ENCODE measurements around the gene FCER2. TPM values are rescaled to one million over a fixed set of nuclear protein-coding genes. Genes with fewer than 3 reads are reported as not detected.

Gene FCER2
- total RNA-seq, 2 donors from 2014 or later, result not detected

DNA sequence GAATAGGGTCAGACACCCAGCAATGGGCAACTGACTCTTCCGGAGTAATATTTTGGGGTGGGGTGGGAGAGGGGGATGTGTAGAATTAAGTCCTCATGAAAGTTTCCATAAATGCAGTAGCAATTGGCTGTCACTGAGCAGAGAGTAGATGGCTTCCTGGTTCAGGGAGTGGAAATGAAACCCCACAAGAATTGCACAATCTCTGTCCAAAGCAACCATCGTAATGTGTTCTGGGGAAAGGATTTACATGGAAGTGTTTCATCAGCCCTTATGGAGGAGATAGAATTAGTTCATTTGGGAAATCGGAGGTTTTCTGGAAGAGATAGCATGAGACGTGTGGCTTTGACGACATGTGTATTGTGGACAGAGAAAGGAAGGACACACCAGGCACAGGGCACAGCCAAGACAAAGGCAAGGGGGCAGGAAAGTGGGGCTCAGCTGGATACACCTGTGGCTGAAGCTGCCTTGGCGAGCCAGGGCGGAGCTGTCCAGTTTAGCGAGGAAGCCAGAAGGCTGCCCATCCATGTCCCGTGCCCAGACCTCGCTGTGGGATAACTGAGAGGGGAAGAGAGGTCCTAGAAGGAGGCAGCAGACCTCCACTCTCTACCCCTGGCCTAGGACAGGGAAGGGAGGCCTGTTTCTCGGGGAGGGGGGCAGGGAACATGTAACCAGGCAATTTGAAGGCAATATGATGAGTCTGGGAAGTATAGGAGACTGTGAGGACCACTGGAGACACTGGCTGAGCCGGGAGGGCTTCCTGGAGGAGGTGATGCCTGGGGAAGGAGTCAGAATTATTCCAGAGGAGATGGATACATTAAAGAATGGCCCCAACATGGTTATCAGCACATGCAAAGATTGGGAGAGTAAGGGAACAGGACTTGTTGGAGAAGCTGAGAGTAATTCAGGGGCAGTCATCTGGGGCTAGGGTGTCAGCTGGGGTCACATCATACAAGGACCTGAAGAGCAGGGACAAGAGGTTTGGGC is 32.6 kb upstream of the FCER2 start:
- H3K4me3 ChIP-seq, result no peak overlapping the region

DNA sequence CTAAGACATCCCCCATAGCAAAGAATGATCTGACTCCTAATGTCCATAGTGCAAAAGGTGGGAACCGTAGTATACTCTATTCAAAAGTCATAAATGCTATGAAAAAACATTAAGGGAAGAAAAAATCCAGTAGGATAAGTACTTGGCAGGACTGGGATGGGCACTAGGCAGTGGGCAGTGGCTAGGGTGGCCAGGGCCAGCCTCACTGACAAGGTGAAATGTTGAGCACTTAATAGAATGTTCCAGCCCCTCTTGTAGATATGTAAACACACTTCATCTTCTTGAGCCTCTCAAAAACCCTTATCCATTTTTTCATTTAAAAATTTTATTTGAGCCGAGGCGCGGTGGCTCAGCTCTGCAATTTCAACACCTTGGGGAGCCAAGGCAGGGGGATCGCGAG is 31.4 kb upstream of the FCER2 start:
- H3K4me3 ChIP-seq, result no peak overlapping the region
- no peaks in the 10 kb centered on the region for H3K9me3 ChIP-seq
- no peaks in the 10 kb centered on the region for H3K4me1 ChIP-seq
- intact Hi-C loops (cut with DNase I), result no loop called here
- DNase-seq, result no peak
- WGBS, 2 donors, result 63 to 69% methylated on average over 6 of the region's 6 CpGs
- H3K27me3 ChIP-seq, result peaks cover 0 to 16% of the 10 kb centered on the region in 2 donors
- no peak overlapping the region for H3K27ac ChIP-seq
- no peaks in the 10 kb centered on the region for H3K36me3 ChIP-seq (replicated peaks in 1 of 2; ENCODE audit: insufficient read depth in 1 of 2, low read depth in 2 of 2)
- TF ChIP-seq, protein P1, sequence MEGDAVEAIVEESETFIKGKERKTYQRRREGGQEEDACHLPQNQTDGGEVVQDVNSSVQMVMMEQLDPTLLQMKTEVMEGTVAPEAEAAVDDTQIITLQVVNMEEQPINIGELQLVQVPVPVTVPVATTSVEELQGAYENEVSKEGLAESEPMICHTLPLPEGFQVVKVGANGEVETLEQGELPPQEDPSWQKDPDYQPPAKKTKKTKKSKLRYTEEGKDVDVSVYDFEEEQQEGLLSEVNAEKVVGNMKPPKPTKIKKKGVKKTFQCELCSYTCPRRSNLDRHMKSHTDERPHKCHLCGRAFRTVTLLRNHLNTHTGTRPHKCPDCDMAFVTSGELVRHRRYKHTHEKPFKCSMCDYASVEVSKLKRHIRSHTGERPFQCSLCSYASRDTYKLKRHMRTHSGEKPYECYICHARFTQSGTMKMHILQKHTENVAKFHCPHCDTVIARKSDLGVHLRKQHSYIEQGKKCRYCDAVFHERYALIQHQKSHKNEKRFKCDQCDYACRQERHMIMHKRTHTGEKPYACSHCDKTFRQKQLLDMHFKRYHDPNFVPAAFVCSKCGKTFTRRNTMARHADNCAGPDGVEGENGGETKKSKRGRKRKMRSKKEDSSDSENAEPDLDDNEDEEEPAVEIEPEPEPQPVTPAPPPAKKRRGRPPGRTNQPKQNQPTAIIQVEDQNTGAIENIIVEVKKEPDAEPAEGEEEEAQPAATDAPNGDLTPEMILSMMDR (IDR thresholded peaks at IDR 0.05), result no peak
- TF ChIP-seq POLR2A (IDR thresholded peaks at IDR 0.05), result no peak
- no peak for ATAC-seq

More for the DNA sequence above, 32.6 kb upstream of the FCER2 start:
- peaks cover 0 to 14% of the 10 kb centered on the region in 2 donors for H3K27me3 ChIP-seq
- H3K36me3 ChIP-seq (replicated peaks in 1 of 2; ENCODE audit: insufficient read depth in 1 of 2, low read depth in 2 of 2), result no peaks in the 10 kb centered on the region
- intact Hi-C loops (cut with DNase I), result no loop called here
- H3K9me3 ChIP-seq, result no peaks in the 10 kb centered on the region
- DNase-seq, result peak in 1 of 4 donors; percentile 35
- TF ChIP-seq, protein P1 (IDR thresholded peaks at IDR 0.05), result no peak
- no peak for TF ChIP-seq POLR2A (IDR thresholded peaks at IDR 0.05)
- H3K27ac ChIP-seq, result no peak overlapping the region
- 38 to 50% methylated on average over 12 of the region's 12 CpGs for WGBS, 2 donors
- no peak for ATAC-seq
- H3K4me1 ChIP-seq, result no peaks in the 10 kb centered on the region

DNA sequence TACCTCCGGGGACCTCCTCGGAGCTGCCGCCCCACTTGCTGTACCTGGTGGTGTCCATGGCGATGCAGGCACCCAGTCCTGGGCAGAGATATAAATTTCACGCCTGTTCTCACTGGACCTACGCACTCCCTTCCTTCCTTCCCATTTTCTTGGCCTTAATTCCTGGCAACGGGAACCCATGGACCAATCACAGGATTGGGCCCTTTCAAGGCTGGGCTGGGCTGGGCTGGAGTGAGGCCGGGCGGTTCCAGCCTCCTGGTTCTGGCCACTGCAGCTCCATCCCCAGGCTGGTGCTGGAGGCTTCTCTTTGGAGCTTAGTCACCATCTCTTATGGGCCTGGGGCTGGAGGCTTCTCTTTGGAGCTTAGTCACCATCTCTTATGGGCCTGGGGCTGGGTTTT is 30.1 kb upstream of the FCER2 start, which contains the start of gene CLEC4G:
CLEC4G (minus strand) TSS at position 66 of the 400 bp plus-strand sequence; CDS start at position 58, 8 bp downstream.
- 55 to 56% methylated on average over 5 to 9 of the region's 9 CpGs for WGBS, 2 donors
- DNase-seq, result no peak

DNA sequence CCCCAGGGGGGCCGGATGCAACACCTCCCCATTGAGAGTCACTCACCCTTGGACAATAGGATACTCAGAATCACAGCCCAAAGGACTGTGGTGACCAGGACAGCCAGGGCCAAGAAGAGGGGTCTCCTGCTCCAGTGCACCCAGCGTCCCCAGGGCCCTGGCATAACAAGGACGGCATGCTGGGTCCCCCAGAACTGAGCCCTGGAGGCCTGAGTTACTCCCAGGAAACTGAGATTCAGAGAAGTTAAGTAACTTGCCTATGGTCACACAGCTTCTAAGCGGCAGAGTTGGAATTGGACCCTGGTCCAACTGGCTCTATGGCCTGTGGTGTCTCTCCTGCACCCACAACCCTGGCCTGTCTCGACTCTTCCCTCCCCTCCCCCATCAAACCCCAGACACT is 29.7 kb upstream of the FCER2 start:
- no peaks in the 10 kb centered on the region for H3K4me1 ChIP-seq
- ATAC-seq (no peak), DNase-seq (no peak)
- intact Hi-C loops (cut with DNase I), result no loop called here
- 45 to 90% methylated on average over 2 to 5 of the region's 5 CpGs for WGBS, 2 donors
- TF ChIP-seq POLR2A (IDR thresholded peaks at IDR 0.05), result no peak
- TF ChIP-seq, protein P1 (IDR thresholded peaks at IDR 0.05), result no peak
- H3K27me3 ChIP-seq, result peaks cover 0 to 16% of the 10 kb centered on the region in 2 donors
- H3K4me3 ChIP-seq, result no peak overlapping the region
- no peaks in the 10 kb centered on the region for H3K36me3 ChIP-seq (replicated peaks in 1 of 2; ENCODE audit: insufficient read depth in 1 of 2, low read depth in 2 of 2)
- no peaks in the 10 kb centered on the region for H3K9me3 ChIP-seq
- H3K27ac ChIP-seq, result no peak overlapping the region

More for the DNA sequence above, 30.1 kb upstream of the FCER2 start, which contains the start of gene CLEC4G:
- intact Hi-C loops (cut with DNase I), result no loop called here
- H3K27ac ChIP-seq, result no peak within 1 kb of the TSS
- no peaks in the 10 kb centered on the region for H3K4me1 ChIP-seq
- no peak for TF ChIP-seq POLR2A (IDR thresholded peaks at IDR 0.05)
- TF ChIP-seq, protein P1 (IDR thresholded peaks at IDR 0.05), result no peak
- no peak within 1 kb of the TSS for H3K4me3 ChIP-seq
- no peak for ATAC-seq
- peaks cover 0 to 16% of the 10 kb centered on the region in 2 donors for H3K27me3 ChIP-seq
- no peaks in the 10 kb centered on the region for H3K36me3 ChIP-seq (replicated peaks in 1 of 2; ENCODE audit: insufficient read depth in 1 of 2, low read depth in 2 of 2)
- no peaks in the 10 kb centered on the region for H3K9me3 ChIP-seq
